Gastroesophageal sphincter (tissue), 4 donors: ENCODE measurements around the gene GADD45A. TPM values are rescaled to one million over a fixed set of nuclear protein-coding genes. Genes with fewer than 3 reads are reported as not detected.
"Not testable (repeated sequence)": the region's sequence is repeated elsewhere in the genome, so short reads cannot be mapped to it uniquely, and the experiment has no call there.

Source experiments
- ATAC-seq: fragments of 150-250 bp; one replicate; pipeline ENCODE4 v1.9.1; 2016; ENCODE audit warnings: mild to moderate bottlenecking, moderate library complexity
- H3K27ac ChIP-seq, 4 donors: fragments of 200-600 bp; sonication (generic) in 3 of 4; 1 replicate in 3 of 4; 2 replicates in 1 of 4; pipeline ENCODE4 v1.5.1; 2016 to 2019
- H3K27me3 ChIP-seq: fragments of 200-600 bp; sonication (generic); one replicate; pipeline ENCODE4 v1.5.1; 2019
- H3K36me3 ChIP-seq, 2 donors: fragments of 200-600 bp; sonication (generic); one replicate each; pipeline ENCODE4 v1.5.1; 2019; ENCODE audit warnings: control low read depth in 1 of 2
- H3K4me1 ChIP-seq, 3 donors: fragments of 200-600 bp; sonication (generic); 1 replicate in 2 of 3; 2 replicates in 1 of 3; pipeline ENCODE4 v1.5.1; 2016 to 2019; ENCODE audit warnings: control low read depth in 2 of 3
- H3K4me3 ChIP-seq, 2 donors: fragments of 200-600 bp; sonication (generic); one replicate each; pipeline ENCODE4 v1.5.1; 2019; ENCODE audit warnings: mild to moderate bottlenecking in 1 of 2, moderate library complexity in 1 of 2
- H3K9me3 ChIP-seq, 3 donors: fragments of 200-600 bp; sonication (generic); one replicate each; pipeline ENCODE4 v1.5.1; 2017 to 2019; ENCODE audit warnings: control low read depth in 2 of 3
- EP300 ChIP-seq: sonication (generic); formaldehyde crosslinking; IDR thresholded peaks from one replicate; pipeline ENCODE4 v1.6.1; 2017; ENCODE audit warnings: antibody characterized with exemption, mild to moderate bottlenecking
- POLR2A ChIP-seq, 2 donors: fragments of 450-650 bp; IDR thresholded peaks; one replicate each; pipeline ENCODE4 v1.6.1; 2017; ENCODE audit warnings: antibody characterized with exemption in 2 of 2, mild to moderate bottlenecking in 2 of 2, moderate library complexity in 1 of 2
- POLR2AphosphoS5 ChIP-seq: sonication (generic); formaldehyde crosslinking; IDR thresholded peaks from one replicate; pipeline ENCODE4 v1.6.1; 2017; ENCODE audit warnings: antibody characterized with exemption
- WGBS, 2 donors: methylation state at CpG; one replicate each; pipeline ENCODE4 v1.1.5; 2018; ENCODE audit warnings: low coverage in 1 of 2; 5-methylcytosine and 5-hydroxymethylcytosine counted together
- total RNA-seq, 4 donors: library from RNA; depleted of rRNA; stranded (reverse); fragments of >200 nt; gene quantifications; one replicate each; pipeline ENCODE4 v1.1.0, GENCODE V29; 2016
- TF ChIP-seq, protein P1 (sequence below), 4 experiments: fragments of 200-600 bp in 2 of 4; fragments of 450-650 bp in 2 of 4; sonication (generic) in 1 of 4; IDR thresholded peaks; one replicate each; pipeline ENCODE4 v1.5.1; 2017 to 2019; ENCODE audit warnings: antibody characterized with exemption in 4 of 4, mild to moderate bottlenecking in 2 of 4, moderate library complexity in 2 of 4

Gene GADD45A
- total RNA-seq, 4 donors from 2014 or later: 58.7 to 69.9 (median 65.6) TPM

DNA sequence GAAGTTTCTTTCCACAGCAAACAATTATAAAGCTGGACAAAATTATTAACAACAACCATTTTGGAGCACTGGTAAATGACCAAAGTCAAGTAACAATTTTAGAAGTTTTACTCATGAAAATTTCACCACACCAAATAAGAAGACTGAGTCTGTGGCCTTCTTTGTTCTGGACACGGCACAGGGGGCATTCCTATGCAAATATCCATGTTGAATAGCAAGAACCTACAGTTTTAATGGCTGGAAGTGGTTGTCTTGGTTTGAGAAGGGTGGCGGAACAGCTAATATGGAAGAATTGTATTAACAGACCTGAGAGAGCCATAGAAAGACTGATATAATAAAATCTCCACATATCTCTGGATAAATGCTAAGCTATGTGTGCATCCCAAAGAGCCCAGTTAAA lies 29.4 kb upstream of the GADD45A start:
- H3K9me3 ChIP-seq: no peaks in the 10 kb centered on the region
- ATAC-seq: no peak
- no peaks in the 10 kb centered on the region for H3K36me3 ChIP-seq
- 85 to 100% methylated on average over 1 to 2 of the region's 2 CpGs for WGBS, 2 donors
- no peak for TF ChIP-seq EP300
- no peak for TF ChIP-seq POLR2A (IDR thresholded peaks at IDR 0.05)
- no peaks in the 10 kb centered on the region for H3K4me1 ChIP-seq
- no peak overlapping the region for H3K4me3 ChIP-seq
- no peaks in the 10 kb centered on the region for H3K27me3 ChIP-seq
- no peak overlapping the region for H3K27ac ChIP-seq

DNA sequence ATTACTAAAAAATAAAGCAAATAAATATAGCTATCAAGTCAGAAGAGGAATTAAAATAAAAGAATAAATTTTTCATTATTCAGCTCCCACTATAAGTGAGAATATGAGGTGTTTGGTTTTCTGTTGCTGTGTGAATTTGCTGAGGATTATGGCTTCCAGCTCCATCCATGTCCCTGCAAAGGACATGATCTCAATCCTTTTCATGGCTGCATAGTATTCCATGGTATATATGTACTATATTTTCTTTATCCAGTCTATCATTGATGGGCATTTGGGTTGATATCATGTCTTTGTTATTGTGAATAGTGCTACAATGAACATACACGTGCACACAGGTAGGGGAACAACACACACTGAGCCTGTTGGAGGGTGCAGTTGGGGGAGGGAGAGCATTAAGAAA lies 27.8 kb upstream of the GADD45A start:
- not testable (repeated sequence) for H3K36me3 ChIP-seq, H3K4me1 ChIP-seq, H3K4me3 ChIP-seq, H3K27me3 ChIP-seq, H3K9me3 ChIP-seq, ATAC-seq, H3K27ac ChIP-seq
- 89% methylated on average over 1 of the region's 1 CpG; no CpG with 5 or more reads in 1 of the 2 donors for WGBS, 2 donors

DNA sequence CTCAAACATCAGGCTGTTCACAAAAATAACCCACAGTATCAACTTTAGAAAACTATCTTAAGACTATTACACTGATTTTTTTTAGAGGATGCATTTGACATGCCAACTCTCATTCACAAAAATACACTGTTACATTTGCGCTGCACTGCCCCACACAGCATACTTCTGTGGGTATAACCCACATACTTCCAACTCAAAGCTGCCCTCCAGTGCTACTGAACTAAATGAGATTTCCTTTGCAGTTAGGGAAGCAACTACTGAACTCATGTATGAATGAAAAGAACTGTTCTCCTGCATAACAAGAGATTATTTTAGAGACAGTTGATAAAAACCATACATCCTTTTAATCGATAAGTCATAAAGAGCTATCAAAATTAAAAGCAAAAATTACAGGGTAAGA lies 25.8 kb upstream of the GADD45A start:
- no peaks in the 10 kb centered on the region for H3K4me1 ChIP-seq
- no peak overlapping the region for H3K4me3 ChIP-seq
- ATAC-seq: no peak
- H3K27me3 ChIP-seq: no peaks in the 10 kb centered on the region
- 48 to 79% methylated on average over 2 of the region's 2 CpGs for WGBS, 2 donors
- no peak overlapping the region for H3K27ac ChIP-seq
- TF ChIP-seq, protein P1, sequence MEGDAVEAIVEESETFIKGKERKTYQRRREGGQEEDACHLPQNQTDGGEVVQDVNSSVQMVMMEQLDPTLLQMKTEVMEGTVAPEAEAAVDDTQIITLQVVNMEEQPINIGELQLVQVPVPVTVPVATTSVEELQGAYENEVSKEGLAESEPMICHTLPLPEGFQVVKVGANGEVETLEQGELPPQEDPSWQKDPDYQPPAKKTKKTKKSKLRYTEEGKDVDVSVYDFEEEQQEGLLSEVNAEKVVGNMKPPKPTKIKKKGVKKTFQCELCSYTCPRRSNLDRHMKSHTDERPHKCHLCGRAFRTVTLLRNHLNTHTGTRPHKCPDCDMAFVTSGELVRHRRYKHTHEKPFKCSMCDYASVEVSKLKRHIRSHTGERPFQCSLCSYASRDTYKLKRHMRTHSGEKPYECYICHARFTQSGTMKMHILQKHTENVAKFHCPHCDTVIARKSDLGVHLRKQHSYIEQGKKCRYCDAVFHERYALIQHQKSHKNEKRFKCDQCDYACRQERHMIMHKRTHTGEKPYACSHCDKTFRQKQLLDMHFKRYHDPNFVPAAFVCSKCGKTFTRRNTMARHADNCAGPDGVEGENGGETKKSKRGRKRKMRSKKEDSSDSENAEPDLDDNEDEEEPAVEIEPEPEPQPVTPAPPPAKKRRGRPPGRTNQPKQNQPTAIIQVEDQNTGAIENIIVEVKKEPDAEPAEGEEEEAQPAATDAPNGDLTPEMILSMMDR (IDR thresholded peaks at IDR 0.05): no peak
- TF ChIP-seq EP300 (no peak), POLR2A (IDR thresholded peaks at IDR 0.05) (no peak), POLR2AphosphoS5 (no peak)
- H3K9me3 ChIP-seq: no peaks in the 10 kb centered on the region
- H3K36me3 ChIP-seq: no peaks in the 10 kb centered on the region

DNA sequence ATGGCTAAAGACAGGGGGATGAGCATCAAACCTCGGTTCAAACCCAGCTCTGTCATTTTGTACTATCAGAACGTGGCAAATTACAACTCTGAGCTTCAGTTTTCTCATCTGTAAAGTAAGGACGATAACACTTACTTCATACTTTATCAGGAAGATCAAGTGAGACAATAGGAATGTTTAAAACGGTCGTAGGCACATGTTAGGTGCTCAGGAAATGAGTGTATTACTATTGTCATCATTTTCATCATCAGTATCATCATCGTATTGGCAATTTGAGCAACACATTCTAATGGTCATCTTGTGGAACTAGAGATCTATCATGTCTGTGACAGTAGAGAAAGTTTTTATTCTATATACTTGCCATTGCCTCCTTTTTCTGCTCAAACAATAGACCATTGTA lies 22.1 kb upstream of the GADD45A start:
- 70 to 85% methylated on average over 6 of the region's 6 CpGs for WGBS, 2 donors
- H3K27ac ChIP-seq: no peak overlapping the region

DNA sequence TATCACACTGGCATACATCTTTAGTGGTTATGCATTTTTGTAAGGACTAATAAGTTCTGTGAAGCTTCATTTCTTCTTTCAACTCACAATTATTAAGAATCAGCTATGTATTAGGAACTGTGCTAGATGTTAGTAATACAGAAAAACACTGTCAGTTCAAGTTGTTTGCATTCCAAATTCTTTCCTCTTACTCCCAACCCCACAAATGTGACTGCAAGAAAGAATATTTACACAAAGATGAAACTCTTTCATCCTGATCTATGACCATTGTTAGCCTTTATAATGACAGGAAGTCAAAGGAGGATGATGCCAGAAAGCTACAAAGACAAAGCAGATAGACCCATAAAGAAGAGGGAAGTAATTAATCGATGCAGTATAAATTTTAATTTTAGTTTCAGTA lies 21.0 kb upstream of the GADD45A start:
- no peaks in the 10 kb centered on the region for H3K27me3 ChIP-seq
- H3K27ac ChIP-seq: no peak overlapping the region
- TF ChIP-seq POLR2A (IDR thresholded peaks at IDR 0.05) (no peak), EP300 (no peak), POLR2AphosphoS5 (no peak)
- TF ChIP-seq, protein P1 (IDR thresholded peaks at IDR 0.05): no peak
- H3K36me3 ChIP-seq: no peaks in the 10 kb centered on the region
- WGBS, 2 donors: 27 to 68% methylated on average over 1 of the region's 1 CpG
- no peak overlapping the region for H3K4me3 ChIP-seq
- no peaks in the 10 kb centered on the region for H3K4me1 ChIP-seq
- H3K9me3 ChIP-seq: no peaks in the 10 kb centered on the region
- ATAC-seq: no peak

More for the DNA sequence above, 22.1 kb upstream of the GADD45A start:
- Histone ChIP-seq H3K36me3 (no peaks in the 10 kb centered on the region), H3K27me3 (no peaks in the 10 kb centered on the region), H3K4me3 (no peak overlapping the region), H3K9me3 (no peaks in the 10 kb centered on the region), H3K4me1 (no peaks in the 10 kb centered on the region)
- no peak for TF ChIP-seq POLR2A (IDR thresholded peaks at IDR 0.05)
- no peak for TF ChIP-seq POLR2AphosphoS5
- no peak for TF ChIP-seq EP300
- TF ChIP-seq, protein P1 (IDR thresholded peaks at IDR 0.05): no peak
- ATAC-seq: no peak

DNA sequence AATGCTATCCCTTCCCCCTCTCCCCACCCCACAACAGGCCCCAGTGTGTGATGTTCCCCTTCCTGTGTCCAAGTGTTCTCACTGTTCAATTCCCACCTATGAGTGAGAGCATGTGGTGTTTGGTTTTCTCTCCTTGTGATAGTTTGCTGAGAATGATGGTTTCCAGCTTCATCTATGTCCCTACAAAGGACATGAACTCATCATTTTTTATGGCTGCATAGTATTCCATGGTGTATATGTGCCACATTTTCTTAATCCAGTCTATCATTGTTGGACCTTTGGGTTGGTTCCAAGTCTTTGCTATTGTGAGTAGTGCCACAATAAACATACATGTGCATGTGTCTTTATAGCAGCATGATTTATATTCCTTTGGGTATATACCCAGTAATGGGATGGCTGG lies 19.7 kb upstream of the GADD45A start:
- H3K27me3 ChIP-seq, H3K9me3 ChIP-seq, ATAC-seq, H3K36me3 ChIP-seq, H3K4me1 ChIP-seq, H3K4me3 ChIP-seq, H3K27ac ChIP-seq: not testable (repeated sequence)

DNA sequence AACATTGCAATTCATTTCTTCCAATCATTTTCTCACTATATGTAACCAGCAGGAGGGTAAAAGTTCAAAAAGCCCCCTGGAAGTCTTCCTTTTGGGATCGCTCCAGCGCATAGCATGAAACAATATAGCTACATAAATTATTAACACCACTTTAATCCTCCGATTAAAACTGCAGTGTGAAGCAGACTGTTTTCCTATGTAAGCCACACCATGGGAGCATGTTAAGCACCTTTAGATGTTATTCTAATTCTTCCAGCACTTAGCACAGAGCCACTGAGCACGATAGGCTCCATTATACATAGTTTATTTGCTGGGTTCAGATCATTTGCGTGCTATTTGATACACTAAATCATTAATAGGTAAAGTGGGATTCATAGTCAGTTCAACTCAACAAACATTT lies 18.4 kb upstream of the GADD45A start:
- H3K9me3 ChIP-seq: no peaks in the 10 kb centered on the region
- 92 to 96% methylated on average over 5 of the region's 5 CpGs for WGBS, 2 donors
- no peaks in the 10 kb centered on the region for H3K36me3 ChIP-seq
- no peaks in the 10 kb centered on the region for H3K27me3 ChIP-seq
- no peak for TF ChIP-seq POLR2A (IDR thresholded peaks at IDR 0.05)
- TF ChIP-seq POLR2AphosphoS5: no peak
- TF ChIP-seq EP300: no peak
- TF ChIP-seq, protein P1 (IDR thresholded peaks at IDR 0.05): no peak
- no peaks in the 10 kb centered on the region for H3K4me1 ChIP-seq
- no peak for ATAC-seq
- H3K4me3 ChIP-seq: no peak overlapping the region
- no peak overlapping the region for H3K27ac ChIP-seq
